NCI-H82 treated with DMSO at 0.1 percent for 48 hours (cell line): Measurements from ENCODE around the gene WBP2.

Experiments used
- DNase-seq: peaks from one replicate; lab custom pipeline; 2025; ENCODE audit not compliant: unreplicated experiment; lab: John Stamatoyannopoulos, UW

WBP2 gene

GRCh38 chr17:75845058-75845711 lies 9.9 kb downstream of the WBP2 start:
- DNase-seq: peak; percentile 48

DNA sequence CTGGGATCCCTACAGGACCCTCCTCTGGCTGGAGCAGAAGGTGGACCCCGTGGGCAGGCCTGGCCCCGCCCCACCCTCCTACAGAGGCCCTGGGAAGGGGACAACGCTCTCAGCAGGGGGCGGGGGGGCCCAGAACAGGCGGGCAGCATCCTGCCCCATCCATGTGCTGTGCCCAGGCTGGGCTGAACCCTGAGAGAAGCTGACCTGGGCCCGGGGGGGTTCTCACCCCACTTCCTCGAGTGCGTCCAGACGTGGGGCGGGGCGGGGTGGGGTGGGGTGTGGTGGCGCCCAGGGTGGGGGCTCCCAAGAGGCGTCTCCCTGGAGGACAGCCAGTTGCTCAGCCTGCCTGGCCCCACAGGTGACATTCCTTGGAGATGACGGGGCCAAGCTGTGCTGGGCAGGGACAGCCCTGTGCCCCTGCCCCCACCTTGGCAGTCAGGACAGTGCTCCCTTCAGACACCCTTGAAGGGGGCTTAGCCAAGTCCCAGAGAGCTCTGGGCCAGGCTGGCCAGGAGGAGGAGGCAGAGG lies 10.5 kb downstream of the WBP2 start:
- DNase-seq: no peak

- no peak for DNase-seq
Observed at GRCh38 chr17:75843577-75844529, 11.3 kb downstream of the WBP2 start, which contains the start of gene UNC13D. TSS of gene UNC13D (minus strand) at chr17:75844404. CDS start at chr17:75844337, 67 bp downstream.

- DNase-seq: no peak
Observed at GRCh38 chr17:75842963-75843576, 12.1 kb downstream of the WBP2 start.

DNA sequence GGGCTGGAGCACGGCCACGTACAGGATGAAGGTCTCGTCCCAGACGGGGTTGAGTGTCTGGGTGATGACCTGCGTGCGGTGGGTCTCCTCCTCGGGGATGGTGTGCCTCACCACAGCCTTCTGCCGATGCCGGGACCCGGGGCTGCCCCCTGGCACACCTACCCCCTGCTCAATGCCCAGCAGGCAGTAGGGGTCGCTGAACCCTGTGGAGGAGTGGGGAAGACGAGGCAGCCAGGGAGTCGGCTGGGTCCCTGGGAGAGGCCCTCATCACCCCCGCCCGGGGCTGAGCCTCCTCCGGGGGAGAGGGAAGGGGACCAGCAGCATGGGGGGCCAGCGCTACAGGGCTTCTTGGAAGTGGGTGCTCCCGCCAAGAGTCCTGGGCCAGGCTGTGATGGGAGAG lies 12.7 kb downstream of the WBP2 start:
- no peak for DNase-seq

GRCh38 chr17:75840799-75841164 lies 14.4 kb downstream of the WBP2 start:
- no peak for DNase-seq

- no peak for DNase-seq
Observed at GRCh38 chr17:75839942-75840798, 15.0 kb downstream of the WBP2 start.

DNA sequence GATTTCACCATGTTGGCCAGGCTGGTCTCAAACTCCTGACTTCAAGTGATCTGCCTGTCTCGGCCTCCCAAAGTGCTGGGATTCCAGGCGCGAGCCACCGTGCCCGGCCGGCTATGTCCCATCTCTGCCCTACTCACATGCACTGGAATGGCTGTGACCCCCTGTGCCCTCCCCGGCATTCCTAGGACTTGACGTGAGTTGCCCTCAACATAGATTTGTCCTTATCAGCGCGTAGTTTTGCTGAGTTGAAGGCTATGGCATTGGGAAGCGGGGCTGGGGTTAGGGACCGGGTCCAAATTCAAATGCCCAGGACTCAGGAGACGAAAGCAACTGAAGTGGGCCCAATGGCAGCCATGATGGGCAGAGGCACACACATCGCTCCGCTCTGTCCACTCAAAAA lies 16.7 kb downstream of the WBP2 start:
- DNase-seq: no peak

DNA sequence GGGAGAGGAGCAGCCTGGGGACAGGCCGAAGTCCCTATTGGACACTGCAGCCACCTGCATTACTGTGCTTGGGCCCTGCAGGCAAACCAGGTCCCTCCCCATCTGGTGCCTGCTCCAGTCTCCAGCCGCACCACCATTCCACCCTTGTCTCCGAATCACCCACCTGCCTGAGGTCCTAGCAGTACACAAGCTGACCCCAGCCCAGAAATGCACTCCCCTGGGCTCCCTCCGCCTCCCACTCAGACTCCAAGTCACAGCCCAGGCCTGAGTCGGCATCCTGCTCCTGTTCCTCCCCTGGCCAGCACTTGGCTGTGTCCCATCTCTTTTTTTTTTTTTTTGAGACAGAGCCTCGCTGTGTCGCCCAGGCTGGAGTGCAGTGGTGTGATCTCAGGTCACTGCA lies 17.2 kb downstream of the WBP2 start:
- no peak for DNase-seq

DNA sequence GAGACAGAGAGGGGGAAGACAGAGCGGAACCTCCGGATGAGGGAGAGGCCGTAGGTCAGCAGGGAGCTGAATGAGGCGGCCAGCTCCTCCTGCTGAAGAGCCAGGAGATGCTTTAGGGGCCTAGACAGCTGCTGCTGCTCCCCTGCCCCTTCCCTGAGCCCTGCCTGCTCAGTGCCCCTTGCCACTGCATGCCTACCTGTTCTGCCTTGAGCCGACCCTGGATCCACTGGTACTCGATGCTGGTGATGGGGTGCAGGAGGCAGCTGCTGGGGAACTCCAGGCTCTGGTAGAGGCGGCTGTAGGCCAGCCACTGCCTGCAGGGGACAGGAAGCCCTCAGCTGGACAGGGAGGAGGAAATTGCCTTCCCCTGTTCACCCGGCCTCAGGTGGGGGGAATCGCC lies 18.5 kb downstream of the WBP2 start:
- DNase-seq: no peak

- no peak for DNase-seq
Observed at GRCh38 chr17:75835654-75835987, 19.5 kb downstream of the WBP2 start.

- DNase-seq: no peak
Observed at GRCh38 chr17:75834928-75835653, 20.0 kb downstream of the WBP2 start.

- no peak for DNase-seq
Observed at GRCh38 chr17:75834279-75834920, 20.7 kb downstream of the WBP2 start.

DNA sequence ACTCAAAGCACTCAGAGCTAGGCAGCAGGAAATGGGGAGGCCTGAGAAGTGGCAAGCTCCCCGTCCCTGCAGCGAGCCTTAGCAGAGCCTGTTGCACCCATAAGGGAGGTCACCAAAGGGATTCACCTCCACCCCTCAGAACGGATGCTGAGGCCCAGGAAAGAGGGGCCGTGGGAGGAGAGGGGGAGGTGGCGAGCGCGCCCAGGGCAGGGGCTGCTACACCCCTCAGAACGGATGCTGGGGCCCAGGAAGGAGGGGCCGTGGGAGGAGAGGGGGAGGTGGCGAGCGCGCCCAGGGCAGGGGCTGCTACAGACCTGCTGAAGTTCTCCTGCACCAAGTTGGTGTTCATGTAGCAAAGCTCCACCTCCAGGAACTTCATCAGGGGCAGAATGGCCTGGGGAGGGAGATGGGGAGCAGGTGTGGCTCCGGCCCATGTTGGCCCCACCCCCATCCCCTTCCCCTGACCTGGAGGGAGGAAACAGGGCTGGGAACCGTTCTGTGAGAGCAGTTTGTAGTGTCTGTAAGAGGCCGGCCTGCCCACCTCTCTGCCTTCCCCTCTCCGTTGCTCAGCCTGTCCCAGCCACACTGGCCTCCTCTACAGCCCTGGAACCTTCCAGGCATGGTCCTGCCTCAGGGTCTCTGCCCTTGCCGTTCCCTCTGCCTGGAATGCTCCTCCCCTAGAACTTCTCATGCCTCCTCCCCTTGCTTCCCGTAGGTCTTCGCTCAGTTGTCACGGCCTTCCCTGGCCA lies 22.3 kb downstream of the WBP2 start:
- no peak for DNase-seq

GRCh38 chr17:75832164-75832651 lies 22.9 kb downstream of the WBP2 start:
- no peak for DNase-seq

GRCh38 chr17:75831032-75831571 lies 24.0 kb downstream of the WBP2 start:
- no peak for DNase-seq

GRCh38 chr17:75830164-75831031 lies 24.7 kb downstream of the WBP2 start:
- no peak for DNase-seq

DNA sequence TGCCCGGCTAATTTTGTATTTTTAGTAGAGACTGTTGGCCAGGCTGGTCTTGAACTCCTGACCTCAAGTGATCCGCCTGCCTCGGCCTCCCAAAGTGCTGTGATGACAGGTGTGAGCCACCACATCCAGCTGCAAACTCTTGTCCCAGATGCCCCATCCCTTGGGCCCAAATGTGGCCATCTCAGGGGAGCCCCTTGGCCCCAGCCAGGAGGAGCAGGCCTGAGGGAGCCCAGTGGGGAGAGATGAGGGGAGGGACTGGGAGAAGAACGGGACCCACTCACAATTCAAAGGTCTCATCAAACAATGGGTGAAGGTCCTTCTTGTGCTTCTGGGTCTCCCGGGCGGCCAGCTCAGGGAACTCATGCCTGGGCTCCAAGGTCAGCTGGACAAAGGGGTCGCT lies 25.4 kb downstream of the WBP2 start:
- no peak for DNase-seq
